ENCODE results near the gene MCM10.

GRCh38 chr10:13218878-13219277, 57.5 kb downstream of the MCM10 start:
- TF ChIP-seq POLR2A (IDR thresholded peaks at IDR 0.05) (no peak), POLR2AphosphoS5 (IDR thresholded peaks at IDR 0.05) (no peak), EP300 (IDR thresholded peaks at IDR 0.05; ENCODE audit: low read depth) (no peak)
- TF ChIP-seq, protein P1, sequence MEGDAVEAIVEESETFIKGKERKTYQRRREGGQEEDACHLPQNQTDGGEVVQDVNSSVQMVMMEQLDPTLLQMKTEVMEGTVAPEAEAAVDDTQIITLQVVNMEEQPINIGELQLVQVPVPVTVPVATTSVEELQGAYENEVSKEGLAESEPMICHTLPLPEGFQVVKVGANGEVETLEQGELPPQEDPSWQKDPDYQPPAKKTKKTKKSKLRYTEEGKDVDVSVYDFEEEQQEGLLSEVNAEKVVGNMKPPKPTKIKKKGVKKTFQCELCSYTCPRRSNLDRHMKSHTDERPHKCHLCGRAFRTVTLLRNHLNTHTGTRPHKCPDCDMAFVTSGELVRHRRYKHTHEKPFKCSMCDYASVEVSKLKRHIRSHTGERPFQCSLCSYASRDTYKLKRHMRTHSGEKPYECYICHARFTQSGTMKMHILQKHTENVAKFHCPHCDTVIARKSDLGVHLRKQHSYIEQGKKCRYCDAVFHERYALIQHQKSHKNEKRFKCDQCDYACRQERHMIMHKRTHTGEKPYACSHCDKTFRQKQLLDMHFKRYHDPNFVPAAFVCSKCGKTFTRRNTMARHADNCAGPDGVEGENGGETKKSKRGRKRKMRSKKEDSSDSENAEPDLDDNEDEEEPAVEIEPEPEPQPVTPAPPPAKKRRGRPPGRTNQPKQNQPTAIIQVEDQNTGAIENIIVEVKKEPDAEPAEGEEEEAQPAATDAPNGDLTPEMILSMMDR (IDR thresholded peaks at IDR 0.05), result no peak
